A549 treated with DMSO at 1 μM for 4 hours (cell line): ENCODE data around the gene CPA2. TPM values are rescaled to one million over a fixed set of nuclear protein-coding genes. Genes with fewer than 3 reads are reported as not detected.

Experiments used
- total RNA-seq: library from RNA; stranded (reverse); fragments of 200-300 nt; extraction: Qiagen RNA extraction; gene quantifications from 5 replicates; pipeline ENCODE4 v1.2.3, GENCODE V29; 2022; ENCODE audit warnings: low read depth

CPA2 gene
- 0.11 to 0.44 TPM in 2 of 5 replicates, not detected in the others for total RNA-seq

GRCh38 chr7:130266258-130266960 is at the start of gene CPA2:
CPA2 (plus strand) TSS chr7:130266863; CDS start chr7:130266882, 19 bp downstream.

GRCh38 chr7:130292682-130293257 is 26.1 kb downstream of the CPA2 start, which contains the start of gene CPA4:
CPA4 (plus strand) TSS chr7:130293161; CDS start chr7:130293181, 20 bp downstream.

Other genes with a start within 250 kb of the CPA2 start
- gene ZC3HC1, start 215.5 kb upstream of the CPA2 start, total RNA-seq: 26.5 to 29.4 TPM (median 28.1 TPM) in 5 replicates
- 12.1 to 18.2 TPM (median 16.1 TPM) in 5 replicates for gene KLHDC10, start 196.3 kb upstream of the CPA2 start, total RNA-seq
- 15.5 to 18.3 TPM (median 18.2 TPM) in 5 replicates for gene TMEM209, start 61.5 kb upstream of the CPA2 start, total RNA-seq
- gene SSMEM1, start 59.0 kb upstream of the CPA2 start, total RNA-seq: not detected in 5 replicates
- 6.1 to 12.3 TPM (median 8.3 TPM) in 5 replicates for gene CPA4, start 26.3 kb downstream of the CPA2 start, total RNA-seq
- not detected in 5 replicates for gene CPA5, start 78.0 kb downstream of the CPA2 start, total RNA-seq
- not detected in 5 replicates for gene CPA1, start 113.6 kb downstream of the CPA2 start, total RNA-seq
- 11.3 to 17.3 TPM (median 15.5 TPM) in 5 replicates for gene CEP41, start 174.2 kb downstream of the CPA2 start, total RNA-seq
- gene MEST, start 225.2 kb downstream of the CPA2 start, total RNA-seq: 35.0 to 43.1 TPM (median 40.3 TPM) in 5 replicates